NCI-H510A treated with DMSO at 0.1 percent for 48 hours (cell line): ENCODE results near the gene PTDSS2.

Experiments
- DNase-seq: peaks from one replicate; lab custom pipeline; 2025; lab: John Stamatoyannopoulos, UW

PTDSS2 gene

DNA sequence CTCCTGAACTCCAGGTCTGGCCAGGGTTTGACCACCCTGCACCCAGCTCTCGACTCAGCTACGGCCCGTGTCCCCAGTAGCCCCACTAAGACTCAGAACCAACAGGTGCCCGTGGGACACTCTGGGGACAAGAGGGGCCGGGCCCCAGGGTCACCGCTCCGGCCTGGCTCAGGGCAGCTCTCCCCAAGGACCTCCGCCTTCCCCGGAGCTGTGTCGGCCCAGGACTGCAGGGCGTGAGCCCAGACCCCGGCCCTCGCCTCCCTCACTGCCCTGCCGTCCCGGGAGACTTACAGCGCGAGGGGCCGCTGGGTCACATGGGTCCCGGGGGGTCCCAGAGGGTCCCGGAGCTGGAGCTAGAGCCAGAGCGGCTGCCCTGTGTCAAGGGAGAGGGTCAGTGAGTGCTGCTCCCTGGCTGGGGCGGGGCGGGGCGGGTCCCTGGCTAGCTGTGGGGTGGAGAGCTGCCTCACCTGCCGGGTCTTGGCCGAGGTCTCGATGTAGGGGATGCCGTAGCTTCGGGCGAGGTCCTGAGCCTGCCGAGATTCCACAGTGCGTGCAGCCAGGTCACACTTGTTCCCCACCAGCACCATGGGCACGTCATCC lies 83.0 kb downstream of the PTDSS2 start:
- DNase-seq: no peak

DNA sequence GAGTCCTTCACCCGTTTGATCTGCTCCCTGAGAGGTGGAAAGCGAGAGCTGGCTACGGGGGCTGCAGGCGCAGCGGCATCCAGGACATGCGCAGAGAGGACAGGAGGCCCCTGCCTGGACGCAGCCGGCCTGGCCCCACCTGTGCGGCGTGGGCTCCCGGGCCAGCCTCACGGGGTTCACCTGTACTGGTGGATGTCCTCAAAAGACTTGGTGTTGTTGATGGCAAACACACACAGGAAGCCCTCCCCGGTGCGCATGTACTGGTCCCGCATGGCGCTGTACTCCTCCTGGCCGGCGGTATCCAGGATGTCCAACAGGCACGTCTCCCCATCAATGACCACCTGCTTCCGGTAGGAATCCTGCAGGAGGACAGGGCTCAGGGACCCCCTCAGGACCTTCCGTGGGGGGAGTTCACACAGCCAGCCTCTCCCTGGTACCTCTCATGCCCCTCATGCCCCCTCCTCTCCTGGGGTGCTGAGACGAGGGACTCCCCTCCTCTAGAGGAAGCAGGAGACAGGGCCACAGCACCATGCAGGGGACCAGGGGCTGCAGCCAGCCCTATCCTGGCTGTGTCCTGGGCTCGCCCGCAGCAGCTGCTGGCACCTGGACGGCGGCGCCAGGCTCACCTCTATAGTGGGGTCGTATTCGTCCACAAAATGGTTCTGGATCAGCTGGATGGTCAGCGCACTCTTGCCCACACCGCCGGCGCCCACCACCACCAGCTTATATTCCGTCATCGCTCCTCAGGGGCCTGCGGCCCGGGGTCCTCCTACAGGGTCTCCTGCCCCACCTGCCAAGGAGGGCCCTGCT lies 83.7 kb downstream of the PTDSS2 start:
- DNase-seq: no peak

DNA sequence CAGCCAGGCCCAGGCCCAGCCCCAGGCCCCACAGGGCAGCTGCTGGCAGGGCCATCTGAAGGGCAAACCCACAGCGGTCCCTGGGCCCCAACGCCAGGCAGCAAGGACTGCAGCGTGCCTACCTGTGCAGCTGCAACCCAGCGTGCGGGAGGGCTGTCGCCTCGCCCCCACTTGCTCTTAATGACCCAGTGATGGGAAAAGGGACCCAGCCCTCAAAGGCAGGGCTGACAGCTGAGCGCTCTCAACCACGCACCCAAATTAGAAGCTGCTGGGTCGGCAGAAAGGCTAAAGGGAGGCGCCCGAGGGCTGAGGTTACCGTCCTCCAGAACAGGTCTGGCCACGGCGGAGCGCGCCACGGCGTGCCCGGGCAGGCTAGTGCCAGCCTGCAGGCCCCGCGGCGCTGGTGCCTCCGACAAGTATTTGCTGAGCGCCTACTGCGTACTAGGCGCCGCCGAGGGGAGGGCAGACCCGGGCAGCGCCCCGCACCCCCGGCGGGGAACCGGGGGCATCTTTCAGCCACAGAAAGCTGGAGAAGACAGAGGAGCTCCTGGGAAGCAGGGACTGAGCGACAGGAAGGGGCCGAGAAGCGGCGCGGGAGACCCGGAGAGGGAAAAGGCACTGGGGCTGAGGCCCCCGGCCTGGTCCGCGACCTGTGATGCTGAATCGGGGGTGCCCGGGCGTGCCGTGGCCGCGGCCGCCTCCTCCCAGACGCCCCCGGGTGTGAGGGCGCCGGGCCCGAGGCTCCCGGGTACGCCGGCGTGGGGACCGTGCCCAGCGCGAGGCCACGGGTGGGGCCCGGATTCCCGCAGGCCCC lies 84.5 kb downstream of the PTDSS2 start:
- DNase-seq: peak; percentile 22

- DNase-seq: no peak
Observed at GRCh38 chr11:535210-535518, 85.1 kb downstream of the PTDSS2 start.

- DNase-seq: peak; percentile 71
Observed at GRCh38 chr11:535519-536454, 85.7 kb downstream of the PTDSS2 start, which contains the start of gene HRAS. TSS of gene HRAS (minus strand) at chr11:535576.

GRCh38 chr11:536841-537621 lies 87.0 kb downstream of the PTDSS2 start, which contains the start of gene LRRC56:
TSS of gene LRRC56 (plus strand) at chr11:537527. CDS start at chr11:540685, 3,158 bp downstream.
- peak; percentile 52 for DNase-seq

DNA sequence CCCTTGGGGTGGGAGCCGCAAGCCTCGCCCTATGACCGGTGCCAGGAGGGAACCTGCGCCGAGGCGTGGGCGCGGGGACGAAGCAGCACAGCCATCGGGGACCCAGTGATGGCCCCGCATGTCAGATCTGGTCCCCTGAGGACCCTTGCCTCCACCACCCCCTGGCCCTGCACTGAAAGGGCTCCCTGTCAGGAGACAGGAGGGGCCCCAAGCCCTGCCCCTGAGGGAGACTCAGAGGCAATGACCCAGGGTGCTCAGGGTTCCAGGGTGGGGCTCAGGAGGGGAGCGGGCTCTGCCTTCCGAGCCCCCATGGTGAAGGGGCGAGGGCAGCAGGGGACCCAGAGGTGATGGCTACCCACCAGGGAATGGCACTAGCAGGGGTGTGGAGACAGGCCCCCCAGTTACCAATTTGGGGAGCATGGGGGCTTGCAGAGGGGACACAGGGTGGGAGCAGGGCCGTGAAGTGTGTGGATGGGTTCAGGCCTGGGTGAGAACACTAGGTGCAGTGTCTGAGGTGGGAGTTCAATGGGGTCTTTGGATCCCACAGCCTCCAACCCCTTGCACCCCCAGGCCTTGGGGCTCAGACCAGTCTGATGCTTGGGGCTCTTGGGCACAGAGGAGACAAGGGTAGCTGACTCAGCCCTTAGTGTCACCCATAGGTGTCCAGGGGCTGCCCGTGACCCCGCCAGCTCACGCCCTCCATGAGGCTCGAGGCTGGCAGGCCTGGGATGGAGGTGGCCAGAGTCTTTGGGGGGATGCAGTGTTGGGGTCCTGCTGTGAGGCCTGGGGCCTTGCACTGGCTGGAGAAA lies 87.7 kb downstream of the PTDSS2 start:
- no peak for DNase-seq

DNA sequence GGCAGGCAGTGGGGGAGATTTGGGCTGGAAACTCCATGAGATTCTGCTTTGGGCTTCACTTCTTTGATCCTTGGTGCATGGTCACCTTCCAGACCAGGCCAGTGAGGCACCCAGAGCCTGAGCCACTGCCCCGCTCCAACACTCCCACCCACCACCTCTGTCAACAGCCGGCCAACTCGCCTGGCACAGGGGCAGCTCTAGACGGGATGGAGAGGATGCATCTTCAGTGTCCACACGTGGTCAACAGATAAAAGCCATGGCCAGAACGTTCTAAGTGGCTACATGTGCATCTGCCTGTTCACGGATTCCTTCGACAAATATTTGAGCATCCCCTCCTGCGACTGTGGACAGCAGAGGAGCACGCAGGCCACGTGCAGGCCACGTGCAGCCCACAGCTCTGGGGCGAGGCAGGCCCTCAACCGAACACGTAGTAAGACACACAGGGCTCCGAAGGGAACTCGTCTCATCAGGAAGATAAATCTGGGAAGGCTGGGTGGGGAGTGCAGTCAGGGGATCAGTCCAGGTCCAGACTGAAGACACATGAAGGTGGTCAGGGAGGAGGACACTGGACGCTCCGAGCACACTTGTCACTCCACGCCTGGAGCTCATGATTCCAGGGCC lies 88.5 kb downstream of the PTDSS2 start:
- no peak for DNase-seq

GRCh38 chr11:539971-540481 lies 89.9 kb downstream of the PTDSS2 start:
- DNase-seq: no peak
